Measurements from ENCODE around the gene AGTPBP1.

The AGTPBP1 gene

DNA sequence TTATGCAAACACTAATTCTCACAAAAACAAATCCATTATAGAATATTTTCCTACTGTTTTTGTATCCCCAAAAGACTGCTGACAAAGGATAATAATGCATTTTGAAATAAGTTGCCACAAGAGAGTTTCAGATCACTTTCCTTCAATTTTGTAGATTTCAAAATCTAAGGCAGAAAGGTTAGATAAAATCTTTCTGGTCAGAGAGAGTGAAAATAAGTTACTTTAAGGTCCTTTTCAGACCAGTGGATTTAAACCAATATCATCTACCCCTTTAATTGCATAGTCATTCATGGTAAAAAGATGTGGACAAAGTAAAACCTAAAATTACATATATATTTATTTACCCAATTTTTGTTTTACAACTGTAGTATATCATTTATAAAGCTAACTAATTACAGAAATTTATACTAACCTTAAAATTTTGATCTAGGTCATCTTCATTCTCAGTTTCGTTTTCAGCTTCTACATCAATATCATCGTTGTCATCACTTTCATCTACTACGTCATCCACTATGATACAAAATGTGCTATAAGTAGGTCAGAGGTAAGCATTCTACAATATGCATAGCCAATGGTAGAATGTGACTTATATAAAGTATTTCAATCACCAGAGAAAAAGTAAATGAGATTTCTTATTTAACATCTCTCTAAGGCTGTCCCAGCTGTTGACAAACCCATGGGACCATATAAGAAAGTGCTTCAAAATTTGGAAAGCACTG, 95.7 kb downstream of the AGTPBP1 start:
- CTCF ChIA-PET = interaction anchor here (0.9 kb wide), 1 partner anchor 36 kb away, joined by 3 read pairs; no protein-coding TSS in a partner anchor
- TF ChIP-seq, protein P1, sequence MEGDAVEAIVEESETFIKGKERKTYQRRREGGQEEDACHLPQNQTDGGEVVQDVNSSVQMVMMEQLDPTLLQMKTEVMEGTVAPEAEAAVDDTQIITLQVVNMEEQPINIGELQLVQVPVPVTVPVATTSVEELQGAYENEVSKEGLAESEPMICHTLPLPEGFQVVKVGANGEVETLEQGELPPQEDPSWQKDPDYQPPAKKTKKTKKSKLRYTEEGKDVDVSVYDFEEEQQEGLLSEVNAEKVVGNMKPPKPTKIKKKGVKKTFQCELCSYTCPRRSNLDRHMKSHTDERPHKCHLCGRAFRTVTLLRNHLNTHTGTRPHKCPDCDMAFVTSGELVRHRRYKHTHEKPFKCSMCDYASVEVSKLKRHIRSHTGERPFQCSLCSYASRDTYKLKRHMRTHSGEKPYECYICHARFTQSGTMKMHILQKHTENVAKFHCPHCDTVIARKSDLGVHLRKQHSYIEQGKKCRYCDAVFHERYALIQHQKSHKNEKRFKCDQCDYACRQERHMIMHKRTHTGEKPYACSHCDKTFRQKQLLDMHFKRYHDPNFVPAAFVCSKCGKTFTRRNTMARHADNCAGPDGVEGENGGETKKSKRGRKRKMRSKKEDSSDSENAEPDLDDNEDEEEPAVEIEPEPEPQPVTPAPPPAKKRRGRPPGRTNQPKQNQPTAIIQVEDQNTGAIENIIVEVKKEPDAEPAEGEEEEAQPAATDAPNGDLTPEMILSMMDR (IDR thresholded peaks at IDR 0.05; ENCODE audit: control extremely low read depth, extremely low read depth, low read depth, missing control alignments) = no peak
- POLR2A ChIA-PET = no interaction called here
- DNase-seq (ENCODE audit: extremely low spot score) = no peak

DNA sequence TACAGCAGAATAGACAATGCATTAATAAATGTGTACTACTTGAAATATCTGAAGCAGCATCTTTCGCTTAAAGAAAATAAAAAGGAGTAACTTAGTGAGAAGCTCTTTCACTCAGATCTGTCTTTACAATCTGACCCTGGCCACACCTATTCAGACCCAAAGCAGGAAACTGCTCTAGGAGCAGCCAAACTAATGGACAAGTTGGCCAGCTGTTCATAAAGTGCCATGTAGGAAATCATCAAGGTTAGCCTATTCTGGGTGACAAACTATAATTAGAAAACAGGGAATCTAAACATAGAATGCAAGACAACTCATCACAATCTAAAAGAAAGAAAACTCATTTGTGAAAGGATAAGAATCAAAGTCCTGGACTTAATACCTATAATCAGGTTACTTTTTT, 101.3 kb downstream of the AGTPBP1 start:
- POLR2A ChIA-PET = no interaction called here
- CTCF ChIA-PET = interaction anchor here (0.9 to 1.4 kb wide), 4 partner anchors 11 to 76 kb away, joined by 3 to 4 read pairs (median 3); no protein-coding TSS in a partner anchor
- DNase-seq (ENCODE audit: extremely low spot score) = no peak
- TF ChIP-seq, protein P1 (IDR thresholded peaks at IDR 0.05; ENCODE audit: control extremely low read depth, extremely low read depth, low read depth, missing control alignments) = no peak

DNA sequence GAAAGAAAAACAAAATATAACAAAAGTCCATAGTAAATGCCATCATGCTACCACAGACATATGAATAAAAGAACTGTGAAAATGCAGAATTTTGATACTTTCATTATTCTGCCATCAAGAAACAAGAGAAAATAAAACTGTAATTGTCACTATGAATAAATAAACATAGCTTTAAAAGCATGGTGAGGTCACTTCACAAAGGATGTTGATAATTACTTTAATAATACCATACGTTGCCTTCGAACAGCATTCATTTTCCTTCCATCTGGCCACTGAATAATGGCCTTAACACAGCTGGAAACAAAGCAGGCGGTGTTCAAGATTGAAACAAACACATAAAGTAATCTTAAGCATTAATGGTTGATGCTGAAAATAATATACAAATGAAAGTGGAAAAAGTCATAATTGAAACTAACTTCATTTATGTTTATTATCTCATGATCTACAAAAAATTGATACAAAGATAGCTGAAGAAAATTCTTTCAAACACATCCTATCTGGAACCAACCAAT, 102.0 kb downstream of the AGTPBP1 start:
- no peak for DNase-seq (ENCODE audit: extremely low spot score)
- POLR2A ChIA-PET = no interaction called here
- TF ChIP-seq, protein P1 (IDR thresholded peaks at IDR 0.05; ENCODE audit: control extremely low read depth, extremely low read depth, low read depth, missing control alignments) = no peak
- CTCF ChIA-PET = interaction anchor here (0.9 to 1.4 kb wide), 3 partner anchors 12 to 76 kb away, joined by 3 read pairs; no protein-coding TSS in a partner anchor

DNA sequence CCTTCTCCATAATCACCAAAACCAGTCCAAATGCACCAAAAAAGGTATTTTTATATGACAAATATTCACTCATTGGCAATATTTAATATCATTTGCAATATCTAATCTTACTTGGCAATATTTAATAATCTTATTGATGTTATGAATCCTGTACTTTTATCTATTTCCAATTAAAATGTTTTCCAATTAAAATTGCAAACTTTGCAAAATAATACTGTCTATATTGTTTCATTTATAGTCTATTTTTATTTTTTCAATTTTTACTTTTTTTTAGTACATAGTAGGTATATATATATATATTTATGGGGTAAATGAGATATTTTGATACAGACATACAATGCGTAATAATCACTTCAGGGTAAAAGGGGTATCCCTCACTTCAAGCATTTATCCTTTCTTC, 109.9 kb downstream of the AGTPBP1 start:
- ChIA-PET CTCF (interaction anchor here (1.1 kb wide), 1 partner anchor 18 kb away, joined by 3 read pairs; no protein-coding TSS in a partner anchor), POLR2A (no interaction called here)
- no peak for DNase-seq (ENCODE audit: extremely low spot score)
- TF ChIP-seq, protein P1 (IDR thresholded peaks at IDR 0.05; ENCODE audit: control extremely low read depth, extremely low read depth, low read depth, missing control alignments) = no peak

DNA sequence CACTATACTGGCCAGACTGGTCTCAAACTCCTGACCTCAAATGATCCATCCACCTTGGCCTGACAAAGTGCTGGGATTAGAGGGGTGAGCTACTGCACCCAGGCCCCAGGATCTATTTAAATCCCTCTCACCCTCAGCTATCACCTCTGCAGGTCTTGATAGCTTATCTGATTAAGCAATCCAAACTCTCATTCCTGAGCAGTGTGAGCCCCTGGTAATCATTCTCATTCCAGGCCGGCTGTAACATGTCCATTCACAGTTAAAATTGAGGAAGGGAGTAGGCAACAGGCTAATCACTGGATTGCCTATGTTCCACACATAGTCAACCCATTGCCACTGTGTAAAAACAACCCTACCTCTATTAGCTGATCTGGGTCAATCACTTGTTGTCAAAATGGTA, 111.1 kb downstream of the AGTPBP1 start:
- ChIA-PET POLR2A (no interaction called here), CTCF (interaction anchor here (1.1 kb wide), 1 partner anchor 19 kb away, joined by 3 read pairs; no protein-coding TSS in a partner anchor)
- DNase-seq (ENCODE audit: extremely low spot score) = no peak
- TF ChIP-seq, protein P1 (IDR thresholded peaks at IDR 0.05; ENCODE audit: control extremely low read depth, extremely low read depth, low read depth, missing control alignments) = no peak

DNA sequence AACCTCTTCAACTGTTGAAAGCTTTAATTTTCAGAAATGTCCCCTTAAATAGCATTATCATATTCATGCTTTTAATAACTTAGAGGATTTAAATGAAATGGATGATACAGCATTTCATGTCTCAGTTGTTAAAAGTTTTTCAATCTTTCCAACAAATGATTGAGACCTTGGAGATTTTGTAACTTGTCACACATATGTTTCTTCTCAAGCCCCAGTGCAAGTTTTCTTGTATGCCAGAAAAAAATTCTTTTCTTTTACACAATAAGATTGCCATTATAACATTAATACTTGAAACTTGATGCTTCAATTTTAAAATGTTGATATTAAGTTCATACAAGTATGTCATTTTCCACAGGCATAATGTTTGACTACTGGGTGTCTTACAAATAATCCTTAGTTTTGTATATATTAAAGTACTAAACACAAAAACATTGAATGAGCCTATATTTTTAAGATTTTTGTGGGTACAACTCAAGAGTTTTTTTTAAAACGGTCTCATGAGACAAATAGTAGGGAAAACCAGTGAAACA, 124.5 kb downstream of the AGTPBP1 start:
- CTCF ChIA-PET = interaction anchor here (1.4 kb wide), 1 partner anchor 17 kb away, joined by 3 read pairs; no protein-coding TSS in a partner anchor
- DNase-seq (ENCODE audit: extremely low spot score) = no peak
- TF ChIP-seq, protein P1 (IDR thresholded peaks at IDR 0.05; ENCODE audit: control extremely low read depth, extremely low read depth, low read depth, missing control alignments) = no peak
- POLR2A ChIA-PET = no interaction called here

Measured in GM10248 (cell line).